ENCODE measurements around the gene ERFL.
"Not testable (repeated sequence)": the region's sequence is repeated elsewhere in the genome, so short reads cannot be mapped to it uniquely, and the experiment has no call there.

- not testable (repeated sequence) for TF ChIP-seq CTCF (IDR thresholded peaks at IDR 0.05; ENCODE audit: insufficient read depth, low read length); POLR2AphosphoS5 (IDR thresholded peaks at IDR 0.05; ENCODE audit: low read depth)
Measured at GRCh38 chr19:41914424-41914834, 13.8 kb downstream of the ERFL start.
